ENCODE measurements around the gene NR3C2.

DNA sequence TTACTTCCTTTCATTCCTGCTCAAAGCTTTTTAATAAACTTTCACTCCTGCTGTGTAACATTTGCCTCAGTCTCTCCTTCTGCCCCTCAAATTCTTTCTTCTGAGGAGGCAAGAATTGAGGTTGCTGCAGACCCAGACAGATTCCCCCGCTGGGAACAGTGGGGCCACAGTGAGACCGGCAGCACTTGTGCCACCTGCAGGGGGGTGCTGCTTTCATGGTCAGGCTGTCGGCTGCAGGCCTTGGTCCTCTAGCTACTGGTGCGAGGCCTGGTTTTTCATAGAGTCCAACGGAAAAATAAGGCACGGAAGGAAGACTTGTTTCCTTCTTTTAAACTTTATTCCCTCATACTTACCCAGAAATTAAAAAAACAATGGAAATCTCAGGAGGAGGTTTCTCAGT lies 296.7 kb downstream of the NR3C2 start:
- TF ChIP-seq EZH2 (IDR thresholded peaks at IDR 0.05; ENCODE audit: borderline replicate concordance, insufficient read depth, low read length, poor library complexity, severe bottlenecking) (no peak), EP300 (conservative IDR thresholded peaks at IDR 0.05; ENCODE audit: poor library complexity, severe bottlenecking) (no peak), TAF1 (IDR thresholded peaks at IDR 0.05; ENCODE audit: low read depth) (no peak), POLR2AphosphoS5 (IDR thresholded peaks at IDR 0.05) (no peak)
- TF ChIP-seq, protein P1, sequence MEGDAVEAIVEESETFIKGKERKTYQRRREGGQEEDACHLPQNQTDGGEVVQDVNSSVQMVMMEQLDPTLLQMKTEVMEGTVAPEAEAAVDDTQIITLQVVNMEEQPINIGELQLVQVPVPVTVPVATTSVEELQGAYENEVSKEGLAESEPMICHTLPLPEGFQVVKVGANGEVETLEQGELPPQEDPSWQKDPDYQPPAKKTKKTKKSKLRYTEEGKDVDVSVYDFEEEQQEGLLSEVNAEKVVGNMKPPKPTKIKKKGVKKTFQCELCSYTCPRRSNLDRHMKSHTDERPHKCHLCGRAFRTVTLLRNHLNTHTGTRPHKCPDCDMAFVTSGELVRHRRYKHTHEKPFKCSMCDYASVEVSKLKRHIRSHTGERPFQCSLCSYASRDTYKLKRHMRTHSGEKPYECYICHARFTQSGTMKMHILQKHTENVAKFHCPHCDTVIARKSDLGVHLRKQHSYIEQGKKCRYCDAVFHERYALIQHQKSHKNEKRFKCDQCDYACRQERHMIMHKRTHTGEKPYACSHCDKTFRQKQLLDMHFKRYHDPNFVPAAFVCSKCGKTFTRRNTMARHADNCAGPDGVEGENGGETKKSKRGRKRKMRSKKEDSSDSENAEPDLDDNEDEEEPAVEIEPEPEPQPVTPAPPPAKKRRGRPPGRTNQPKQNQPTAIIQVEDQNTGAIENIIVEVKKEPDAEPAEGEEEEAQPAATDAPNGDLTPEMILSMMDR (IDR thresholded peaks at IDR 0.05; ENCODE audit: poor library complexity, severe bottlenecking), result no peak

Data from neural cell (in vitro differentiated cells).